Measurements from ENCODE around the gene GRID2. TPM values are rescaled to one million over a fixed set of nuclear protein-coding genes. Genes with fewer than 3 reads are reported as not detected.

Gene GRID2
- total RNA-seq, 1 experiment from 2014 or later: not detected

DNA sequence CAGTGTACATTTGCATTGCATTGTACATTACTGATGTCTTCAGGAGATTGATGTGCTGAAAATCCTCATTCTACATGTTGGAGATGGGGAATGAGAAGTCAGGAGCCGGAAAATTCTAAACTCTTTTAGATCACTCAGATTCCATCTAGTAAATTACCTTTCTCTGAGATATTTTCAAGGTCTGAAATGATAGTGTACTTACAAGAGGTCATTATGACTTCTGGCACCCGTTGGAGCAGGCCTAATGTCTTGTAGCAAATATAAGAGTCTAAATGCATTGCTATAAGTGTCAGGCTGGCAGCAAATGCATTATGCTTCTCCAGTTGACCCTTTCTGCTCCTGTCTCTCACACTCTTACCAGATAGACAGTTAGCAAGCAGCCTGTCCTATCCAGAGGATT, 692.8 kb downstream of the GRID2 start:
- H3K4me1 Mint-ChIP-seq (ENCODE audit: insufficient read depth, unreplicated experiment): no peaks in the 10 kb centered on the region
- H3K9me3 Mint-ChIP-seq (ENCODE audit: unreplicated experiment): no peaks in the 10 kb centered on the region
- CTCF ChIA-PET: no interaction called here
- no peaks in the 10 kb centered on the region for H3K36me3 Mint-ChIP-seq (ENCODE audit: insufficient read depth, unreplicated experiment)
- TF ChIP-seq CTCF (IDR thresholded peaks at IDR 0.05; ENCODE audit: unreplicated experiment): no peak
- POLR2A ChIA-PET: no interaction called here
- DNase-seq (ENCODE audit: unreplicated experiment): no peak
- no peaks in the 10 kb centered on the region for H3K27me3 Mint-ChIP-seq (ENCODE audit: insufficient read depth, unreplicated experiment)
- no peak overlapping the region for H3K4me3 Mint-ChIP-seq (ENCODE audit: unreplicated experiment)
- BruUV-seq (replicated peaks): no TSS peak
- H3K27ac Mint-ChIP-seq (ENCODE audit: low read depth, unreplicated experiment): no peak overlapping the region
- intact Hi-C loops (cut with micrococcal nuclease): no loop called here

- intact Hi-C loops (cut with micrococcal nuclease): no loop called here
- Mint-ChIP-seq H3K27me3 (ENCODE audit: insufficient read depth, unreplicated experiment) (no peaks in the 10 kb centered on the region), H3K4me3 (ENCODE audit: unreplicated experiment) (no peak overlapping the region), H3K27ac (ENCODE audit: low read depth, unreplicated experiment) (no peak overlapping the region), H3K4me1 (ENCODE audit: insufficient read depth, unreplicated experiment) (no peaks in the 10 kb centered on the region), H3K36me3 (ENCODE audit: insufficient read depth, unreplicated experiment) (no peaks in the 10 kb centered on the region), H3K9me3 (ENCODE audit: unreplicated experiment) (no peaks in the 10 kb centered on the region)
- no TSS peak for BruUV-seq (replicated peaks)
- ChIA-PET POLR2A (interaction anchor here (0.6 kb wide), 1 partner anchor 1207 kb away, joined by 3 read pairs; the partner anchor contains the start of gene SMARCAD1), CTCF (interaction anchor here (0.6 kb wide), 1 partner anchor 17 kb away, joined by 3 read pairs; no protein-coding TSS in a partner anchor)
- no peak for DNase-seq (ENCODE audit: unreplicated experiment)
- no peak for TF ChIP-seq CTCF (IDR thresholded peaks at IDR 0.05; ENCODE audit: unreplicated experiment)
Measured at GRCh38 chr4:93000910-93001309, 697.1 kb downstream of the GRID2 start.

- no TSS peak for BruUV-seq (replicated peaks)
- Mint-ChIP-seq H3K9me3 (ENCODE audit: unreplicated experiment) (no peaks in the 10 kb centered on the region), H3K27ac (ENCODE audit: low read depth, unreplicated experiment) (no peak overlapping the region), H3K27me3 (ENCODE audit: insufficient read depth, unreplicated experiment) (no peaks in the 10 kb centered on the region), H3K4me3 (ENCODE audit: unreplicated experiment) (no peak overlapping the region), H3K36me3 (ENCODE audit: insufficient read depth, unreplicated experiment) (no peaks in the 10 kb centered on the region), H3K4me1 (ENCODE audit: insufficient read depth, unreplicated experiment) (no peaks in the 10 kb centered on the region)
- no peak for TF ChIP-seq CTCF (IDR thresholded peaks at IDR 0.05; ENCODE audit: unreplicated experiment)
- DNase-seq (ENCODE audit: unreplicated experiment): no peak
- intact Hi-C loops (cut with micrococcal nuclease): no loop called here
- ChIA-PET POLR2A (no interaction called here), CTCF (no interaction called here)
Measured at GRCh38 chr4:93002240-93002639, 698.5 kb downstream of the GRID2 start.

- intact Hi-C loops (cut with micrococcal nuclease): no loop called here
- TF ChIP-seq CTCF (IDR thresholded peaks at IDR 0.05; ENCODE audit: unreplicated experiment): no peak
- no peak for DNase-seq (ENCODE audit: unreplicated experiment)
- no peak overlapping the region for H3K27ac Mint-ChIP-seq (ENCODE audit: low read depth, unreplicated experiment)
- H3K4me1 Mint-ChIP-seq (ENCODE audit: insufficient read depth, unreplicated experiment): no peaks in the 10 kb centered on the region
- ChIA-PET POLR2A (no interaction called here), CTCF (interaction anchor here (0.5 kb wide), 1 partner anchor 33 kb away, joined by 4 read pairs; no protein-coding TSS in a partner anchor)
- no peaks in the 10 kb centered on the region for H3K9me3 Mint-ChIP-seq (ENCODE audit: unreplicated experiment)
- H3K4me3 Mint-ChIP-seq (ENCODE audit: unreplicated experiment): no peak overlapping the region
- BruUV-seq (replicated peaks): no TSS peak
- no peaks in the 10 kb centered on the region for H3K36me3 Mint-ChIP-seq (ENCODE audit: insufficient read depth, unreplicated experiment)
- H3K27me3 Mint-ChIP-seq (ENCODE audit: insufficient read depth, unreplicated experiment): no peaks in the 10 kb centered on the region
Measured at GRCh38 chr4:93016350-93016749, 712.6 kb downstream of the GRID2 start.

All from MCF 10A (cell line).